ENCODE measurements around the gene ARHGEF3.
"Not testable (repeated sequence)": the region's sequence is repeated elsewhere in the genome, so short reads cannot be mapped to it uniquely, and the experiment has no call there.

ARHGEF3 gene

DNA sequence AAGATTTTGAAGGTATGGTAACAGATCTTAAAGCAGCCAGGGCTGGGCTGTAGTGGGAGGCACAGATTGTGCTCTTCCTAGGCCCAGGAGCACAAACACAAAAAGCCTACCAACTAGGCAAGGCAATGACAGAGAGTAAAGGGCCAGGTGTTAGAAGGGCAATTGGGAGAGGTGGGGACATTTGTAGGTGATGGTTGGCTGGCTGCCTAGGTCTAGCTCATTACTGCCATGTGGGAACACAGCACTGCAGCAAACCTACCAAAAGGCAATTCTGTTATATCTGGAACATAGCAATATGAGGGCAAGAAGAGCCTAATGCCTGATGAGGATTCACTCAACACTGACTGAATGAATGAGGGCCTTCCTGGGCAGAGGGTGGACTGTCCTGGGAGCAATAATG is 30.4 kb downstream of the ARHGEF3 start:
- DNase-seq (ENCODE audit: low read depth in 2 of 2) = no peak

DNA sequence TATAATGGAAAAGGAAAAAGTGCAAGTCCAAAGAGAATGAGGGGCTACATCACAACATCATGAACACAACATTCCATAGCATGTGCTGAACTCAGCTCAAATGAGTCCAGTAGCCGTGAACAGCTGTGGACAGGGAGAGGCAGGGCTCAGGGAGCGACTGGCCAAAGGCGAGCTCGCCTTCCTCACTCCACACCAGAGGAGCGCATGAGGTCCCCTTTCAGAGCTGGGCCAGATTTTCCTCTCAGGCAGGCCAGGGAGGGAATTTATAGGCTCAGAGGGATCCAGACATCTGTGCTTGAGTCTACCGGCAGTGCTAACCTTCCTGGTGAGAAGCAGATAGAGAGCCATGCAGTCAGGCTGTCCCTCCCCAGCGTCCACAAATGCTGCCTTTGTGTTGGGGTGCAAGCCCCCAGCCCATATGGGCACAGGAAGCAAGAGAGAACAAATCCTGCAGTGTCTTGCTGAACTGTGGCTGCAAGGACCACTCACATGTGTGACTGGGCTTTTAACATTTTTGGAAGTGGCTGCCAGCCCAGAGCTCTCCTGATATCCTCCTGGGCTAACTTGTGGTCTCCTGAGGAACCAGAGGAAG is 32.5 kb downstream of the ARHGEF3 start:
- no peak for DNase-seq (ENCODE audit: low read depth in 2 of 2)

DNA sequence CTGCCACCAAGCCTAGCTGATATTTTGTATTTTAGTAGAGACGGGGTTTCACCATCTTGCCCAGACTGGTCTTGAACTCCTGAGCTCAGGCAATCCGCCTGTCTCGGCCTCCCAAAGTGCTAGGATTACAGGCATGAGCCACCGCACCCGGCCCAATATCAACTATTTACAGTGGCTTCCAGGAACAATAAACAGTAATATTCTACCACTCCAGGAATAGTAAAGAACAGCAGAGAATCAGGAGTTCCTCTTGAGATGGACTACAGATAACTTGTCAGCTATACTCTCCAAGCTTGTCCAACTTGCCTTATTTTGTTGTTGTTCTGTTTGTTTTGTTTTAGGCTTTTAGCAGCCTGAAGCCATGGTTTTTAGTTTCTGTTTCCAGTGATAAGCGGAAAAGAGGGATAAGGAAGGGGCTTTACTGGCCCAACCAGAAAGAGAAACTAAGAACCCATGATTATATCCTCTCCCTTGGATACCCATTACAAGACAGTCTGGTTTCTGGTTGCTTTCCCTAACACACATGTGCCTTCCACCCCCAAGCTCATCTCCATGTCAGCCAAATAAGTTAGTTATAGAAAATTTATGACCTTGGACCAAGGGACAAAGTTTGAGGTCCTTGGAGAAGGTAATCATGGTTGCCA is 36.7 kb downstream of the ARHGEF3 start:
- no peak for DNase-seq (ENCODE audit: low read depth in 2 of 2)

DNA sequence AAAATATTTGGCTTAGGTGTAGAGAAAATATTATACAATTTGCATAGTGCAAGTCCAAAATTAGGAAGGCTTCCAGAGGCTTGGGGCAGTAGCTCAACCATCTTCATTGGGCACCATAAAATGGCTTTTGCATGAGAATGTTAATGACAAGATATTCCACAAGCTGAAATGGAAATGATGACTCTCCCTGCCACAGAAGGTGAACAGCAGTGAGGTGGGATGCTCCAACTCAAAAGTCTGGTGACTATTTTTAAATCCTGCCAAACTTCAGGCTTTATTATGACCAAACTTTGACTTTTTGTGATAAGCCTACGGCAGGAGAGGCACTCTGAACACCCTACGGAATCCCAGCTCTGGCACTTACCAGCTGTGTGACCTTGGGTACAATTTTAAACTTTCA is 37.6 kb downstream of the ARHGEF3 start:
- DNase-seq (ENCODE audit: low read depth in 2 of 2) = no peak

DNA sequence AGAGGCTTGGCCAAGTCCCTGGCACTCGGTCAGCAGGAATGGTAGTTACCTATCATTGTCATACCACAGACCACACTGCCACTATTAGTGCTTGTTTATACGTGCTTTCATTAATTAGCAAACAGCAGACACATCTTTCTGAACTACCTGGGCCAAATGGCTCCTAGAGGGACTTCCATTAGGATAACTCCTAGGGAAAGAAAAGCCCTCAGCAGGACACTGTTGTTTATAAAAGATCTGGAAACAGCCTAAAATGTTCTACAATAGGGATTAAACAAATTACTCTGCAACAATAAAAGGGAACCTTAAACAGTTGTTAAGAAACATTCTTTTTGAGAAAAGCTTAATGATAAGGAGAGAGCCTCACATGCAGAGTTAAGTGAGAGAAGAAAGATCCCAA is 38.5 kb downstream of the ARHGEF3 start:
- no peak for DNase-seq (ENCODE audit: low read depth in 2 of 2)

DNA sequence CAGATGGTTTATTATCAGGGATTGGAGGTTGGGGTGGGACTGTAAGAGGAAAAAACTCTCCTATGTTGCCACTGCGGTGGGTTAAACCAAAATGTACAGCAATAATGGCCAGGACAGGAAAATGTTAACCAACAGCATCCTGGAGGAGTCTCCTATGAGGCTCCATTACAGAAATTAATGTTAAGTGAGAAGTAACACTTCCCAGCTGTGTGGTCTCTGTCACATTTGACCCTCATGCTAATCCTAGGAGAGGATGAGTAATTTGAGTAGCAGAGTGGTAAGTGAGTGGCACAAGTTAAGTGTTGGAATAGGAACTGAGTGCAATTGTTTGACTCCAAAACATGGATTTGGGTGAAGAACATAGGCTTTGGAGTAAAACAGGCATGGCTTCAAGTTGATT is 39.0 kb downstream of the ARHGEF3 start:
- DNase-seq (ENCODE audit: low read depth in 2 of 2) = no peak

DNA sequence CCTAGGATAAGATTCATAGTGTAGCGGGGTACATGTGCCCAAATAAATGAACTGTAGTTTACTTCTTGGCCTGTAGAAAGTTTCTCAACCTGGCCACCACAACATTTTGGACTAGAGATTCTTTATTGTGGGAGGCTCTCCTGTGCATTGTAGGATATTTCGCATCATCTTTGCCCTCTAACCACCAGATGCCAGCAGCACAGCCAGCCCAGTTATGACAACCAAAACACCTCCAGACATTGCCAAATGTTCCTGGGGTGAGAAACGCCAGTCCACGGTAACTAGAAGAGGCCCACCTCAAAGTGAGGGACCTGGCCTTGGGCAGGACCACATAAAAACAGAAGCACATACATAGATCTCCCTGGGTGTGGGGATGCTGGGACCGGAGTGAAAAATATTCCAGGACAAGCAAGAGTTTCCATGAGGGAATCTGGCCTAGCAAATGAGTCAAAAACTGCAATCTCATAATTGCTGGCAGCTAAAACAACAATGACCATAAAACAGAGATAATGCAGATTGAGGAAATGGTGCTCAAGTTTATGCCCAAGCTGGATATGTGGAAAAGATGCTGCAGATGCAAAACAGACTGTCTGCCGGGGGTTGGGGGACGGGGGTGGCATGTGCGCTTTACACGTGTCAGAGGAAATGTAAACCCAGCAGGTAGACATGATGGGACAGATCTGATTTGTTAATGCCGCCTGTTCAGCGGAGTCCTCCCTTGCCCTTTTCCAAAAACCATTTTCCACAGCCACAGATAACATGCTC is 39.7 kb downstream of the ARHGEF3 start:
- DNase-seq (ENCODE audit: low read depth in 2 of 2) = no peak

DNA sequence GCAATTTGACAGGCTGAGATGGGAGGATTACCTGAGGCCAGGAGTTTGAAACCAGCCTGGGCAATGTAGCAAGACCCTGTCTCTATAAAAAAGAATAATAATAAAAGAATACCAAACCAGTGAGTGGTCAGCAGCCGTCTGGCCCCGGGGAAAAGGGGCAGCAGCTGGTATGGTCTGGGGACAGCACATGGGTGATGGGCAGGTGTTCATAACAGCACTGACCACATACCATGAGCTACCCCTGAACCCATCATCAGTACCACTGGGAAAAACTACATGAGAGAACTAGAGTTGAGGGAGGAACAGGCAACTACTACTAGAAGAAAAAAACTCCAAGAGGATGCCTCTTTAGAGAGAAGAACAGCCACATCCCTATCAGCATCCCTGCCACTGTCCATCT is 40.7 kb downstream of the ARHGEF3 start:
- no peak for DNase-seq (ENCODE audit: low read depth in 2 of 2)

DNA sequence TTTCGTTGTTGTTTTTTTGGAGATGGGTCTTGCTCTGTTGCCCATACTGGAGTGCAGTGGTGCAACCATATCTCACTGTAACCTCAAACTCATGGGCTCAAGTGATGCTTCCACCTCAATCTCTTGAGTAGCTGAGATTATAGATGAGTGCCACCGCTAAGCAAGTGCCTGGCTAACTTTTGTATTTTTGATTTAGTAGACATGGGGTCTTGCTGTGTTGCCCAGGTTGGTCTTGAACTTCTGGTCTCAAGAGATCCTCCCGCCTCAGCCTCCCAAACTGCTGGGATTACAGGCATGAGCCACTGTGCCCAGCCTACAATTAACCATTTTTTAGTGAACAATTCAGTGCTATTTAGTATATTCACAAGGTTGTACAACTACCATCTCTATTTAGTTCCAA is 42.2 kb downstream of the ARHGEF3 start:
- DNase-seq (ENCODE audit: low read depth in 2 of 2) = no peak

DNA sequence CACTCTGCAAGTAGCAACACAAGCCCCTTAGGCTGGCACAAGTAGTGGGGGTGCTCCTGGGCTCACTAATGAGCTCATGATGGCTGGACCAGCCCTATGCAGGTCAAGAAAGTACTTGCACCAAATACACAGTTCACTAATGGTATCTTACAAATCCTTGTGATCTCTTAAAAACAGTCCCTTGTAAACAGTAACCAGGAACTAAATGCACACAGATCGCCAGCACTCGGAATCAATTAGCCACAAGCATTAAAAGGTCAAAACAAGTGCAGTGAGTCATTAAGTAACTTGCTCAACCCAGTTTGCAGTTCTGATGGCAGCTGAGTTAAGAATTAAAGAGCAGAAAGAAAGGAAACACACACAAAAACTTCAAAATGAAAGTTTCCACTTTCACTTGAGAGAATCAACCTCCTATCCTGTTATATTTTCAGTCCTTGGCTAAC is 43.2 kb downstream of the ARHGEF3 start:
- DNase-seq (ENCODE audit: low read depth in 2 of 2) = no peak

DNA sequence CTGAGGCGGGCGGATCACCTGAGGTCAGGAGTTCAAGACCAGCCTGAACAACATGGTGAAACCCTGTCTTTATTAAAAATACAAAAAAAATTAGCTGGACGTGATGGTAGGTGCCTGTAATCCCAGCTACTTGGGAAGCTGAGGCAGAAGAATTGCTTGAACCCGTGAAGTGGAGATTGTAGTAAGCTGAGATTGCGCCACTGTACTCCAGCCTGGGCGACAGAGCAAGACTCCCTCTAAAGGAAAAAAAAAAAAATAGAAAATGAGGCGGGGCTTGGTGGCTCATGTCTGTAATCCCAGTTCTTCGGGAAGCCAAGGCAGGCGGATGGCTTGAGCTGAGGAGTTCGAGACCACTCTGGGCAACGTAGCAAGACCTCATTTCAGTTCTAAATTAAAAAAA is 43.7 kb downstream of the ARHGEF3 start:
- DNase-seq (ENCODE audit: low read depth in 2 of 2) = not testable (repeated sequence)

DNA sequence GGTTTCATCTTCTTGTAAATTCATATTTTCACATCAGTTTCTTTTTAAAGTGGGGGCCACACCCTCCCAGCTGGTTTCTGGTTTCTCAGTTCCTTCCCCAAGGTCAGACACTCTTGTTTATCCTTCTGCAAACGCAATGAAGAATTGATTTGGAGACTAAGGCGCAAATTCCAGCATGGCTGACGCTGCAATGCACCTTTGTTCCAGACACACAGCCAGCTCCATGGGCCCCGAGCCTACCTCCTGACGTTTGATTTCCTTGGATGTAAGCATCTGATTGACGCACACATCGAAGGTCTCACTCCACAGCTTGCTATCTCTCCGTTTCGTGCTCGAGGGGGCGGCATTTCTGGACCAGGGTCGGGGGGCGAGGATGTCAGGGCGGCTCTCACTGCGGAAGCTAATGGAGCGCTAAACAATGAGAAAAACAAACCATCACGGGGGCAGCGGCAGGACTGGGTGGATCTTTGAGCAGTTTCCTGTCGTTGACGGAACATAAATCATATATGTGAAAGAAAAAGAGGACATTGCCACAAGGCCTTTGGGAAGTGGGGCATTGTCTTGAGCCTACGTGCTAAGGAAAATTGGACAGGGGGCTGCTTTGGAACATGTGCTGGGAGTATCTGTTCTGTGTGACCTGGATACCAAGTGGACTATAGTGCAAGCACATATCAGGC is 46.9 kb downstream of the ARHGEF3 start:
- DNase-seq (ENCODE audit: low read depth in 2 of 2) = no peak

DNA sequence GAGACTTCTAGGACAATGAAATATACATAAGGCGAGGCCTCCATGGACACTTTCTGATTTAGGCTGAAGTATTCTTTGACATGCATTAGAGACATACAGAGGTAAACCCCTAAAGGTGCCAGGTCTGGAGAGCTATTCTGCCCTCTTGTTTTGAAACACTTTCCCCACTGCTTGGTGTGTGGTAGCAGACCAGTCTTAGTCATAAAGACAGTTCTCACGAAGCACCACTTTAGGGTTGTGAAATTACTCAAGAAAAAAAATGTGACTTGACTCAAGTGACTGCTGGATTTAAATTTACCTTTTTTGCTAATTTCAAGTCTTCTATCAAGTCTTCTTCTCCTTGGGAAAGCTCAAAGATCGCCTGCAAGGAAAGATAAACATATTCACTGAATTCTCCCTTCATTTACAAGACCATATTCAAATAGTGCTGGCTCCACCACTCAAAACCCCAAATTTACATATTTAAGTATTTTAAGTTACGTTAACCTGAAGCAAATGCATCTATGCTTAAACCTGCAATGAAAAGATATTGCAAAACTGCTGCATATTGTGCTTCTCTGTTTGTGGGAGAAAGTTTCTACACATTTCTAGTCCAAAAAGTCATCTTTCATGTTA is 48.4 kb downstream of the ARHGEF3 start:
- DNase-seq (ENCODE audit: low read depth in 2 of 2) = no peak

DNA sequence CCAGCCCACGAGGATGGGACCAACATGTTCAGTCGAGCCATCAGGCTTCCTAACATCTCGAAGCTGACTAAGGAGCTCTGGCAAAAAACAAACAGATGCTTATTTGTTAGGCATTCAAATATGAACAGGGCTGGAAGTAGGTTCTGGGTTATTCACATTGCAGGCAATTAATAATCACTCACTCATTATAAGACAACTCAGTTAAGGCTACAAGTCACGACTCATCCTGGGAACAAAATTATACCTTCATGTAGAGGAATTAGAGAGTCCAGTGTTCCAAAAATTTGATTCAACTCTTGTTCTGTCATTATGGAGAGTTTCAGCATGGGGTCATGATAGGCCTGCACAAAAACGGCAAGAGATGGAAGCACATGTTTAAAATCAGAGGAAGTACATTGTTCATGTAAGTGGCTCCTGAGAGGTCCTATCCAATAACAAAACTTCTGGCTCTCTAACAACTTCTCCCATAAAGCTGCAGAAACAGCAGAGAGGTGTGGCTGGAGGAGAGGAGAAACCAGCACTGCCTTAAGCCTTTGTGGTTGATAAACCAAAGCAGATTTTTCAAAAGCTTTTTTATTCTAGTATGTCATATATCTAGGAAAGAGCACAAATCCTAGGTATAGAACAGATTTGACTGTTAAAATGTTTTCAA is 50.6 kb downstream of the ARHGEF3 start:
- DNase-seq (ENCODE audit: low read depth in 2 of 2) = no peak

DNA sequence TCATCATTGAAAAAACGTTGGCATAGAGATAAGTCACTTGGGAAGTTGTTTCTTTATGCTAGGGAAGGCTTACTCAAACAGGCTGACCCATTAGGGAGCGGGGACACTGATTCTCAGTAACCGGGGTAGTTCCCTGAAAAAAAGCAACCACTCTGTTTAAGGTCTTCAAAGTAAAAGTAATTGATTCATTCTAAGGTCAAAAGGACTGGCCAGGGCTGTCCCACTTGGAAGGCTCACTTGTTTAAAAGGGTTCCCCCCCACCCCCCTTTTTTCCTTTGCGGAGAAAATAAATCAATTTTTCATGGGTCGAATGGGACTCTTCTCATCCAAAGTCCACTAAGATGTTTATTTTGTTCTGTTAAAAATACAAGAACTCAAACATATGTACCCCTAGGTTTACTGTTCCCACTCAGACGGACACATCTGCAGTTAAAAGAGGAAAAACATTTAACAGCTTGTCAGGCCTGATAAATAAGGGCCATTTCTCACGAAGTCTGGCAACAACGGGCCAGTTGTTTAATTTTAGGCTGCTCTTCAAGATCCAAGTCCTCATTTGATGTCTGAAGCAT is 53.0 kb downstream of the ARHGEF3 start:
- no peak for DNase-seq (ENCODE audit: low read depth in 2 of 2)

DNA sequence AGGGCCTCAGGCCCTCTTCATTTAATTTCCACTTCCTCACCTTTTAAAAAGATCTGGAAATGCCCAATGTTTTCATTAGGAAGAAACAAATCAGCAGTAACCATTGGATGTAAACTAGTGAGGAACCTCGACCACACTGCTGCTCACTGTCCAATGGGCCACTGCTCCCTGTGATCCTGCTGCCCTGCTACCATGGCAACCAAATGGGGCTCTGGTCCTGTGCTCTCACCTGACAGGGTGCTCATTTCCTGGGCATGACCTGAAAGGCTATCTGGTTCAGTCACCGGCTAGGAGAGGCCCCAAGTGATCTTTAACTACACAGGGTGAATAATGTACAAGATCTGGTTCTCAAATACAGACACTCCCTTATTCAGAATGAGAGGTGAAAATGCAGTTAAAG is 54.6 kb downstream of the ARHGEF3 start:
- no peak for DNase-seq (ENCODE audit: low read depth in 2 of 2)

DNA sequence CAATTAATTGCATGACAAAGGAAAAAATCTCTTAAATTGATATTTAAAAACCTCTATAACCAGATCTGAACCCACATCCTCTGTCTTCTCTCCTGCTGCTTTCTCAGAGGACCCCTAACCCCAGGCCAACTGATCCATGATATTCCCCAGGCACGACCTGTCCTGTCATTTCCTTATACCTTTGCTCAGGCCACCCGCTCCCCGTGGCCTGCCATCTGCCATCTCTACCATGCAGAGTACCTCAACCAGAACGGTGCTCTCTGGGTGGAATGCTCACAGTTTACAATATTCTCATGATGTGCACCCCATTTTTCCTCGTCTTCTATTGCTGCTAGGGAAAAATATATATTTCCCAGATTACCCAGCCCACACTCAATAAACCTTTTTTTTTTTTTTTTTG is 57.7 kb downstream of the ARHGEF3 start:
- no peak for DNase-seq (ENCODE audit: low read depth in 2 of 2)

DNA sequence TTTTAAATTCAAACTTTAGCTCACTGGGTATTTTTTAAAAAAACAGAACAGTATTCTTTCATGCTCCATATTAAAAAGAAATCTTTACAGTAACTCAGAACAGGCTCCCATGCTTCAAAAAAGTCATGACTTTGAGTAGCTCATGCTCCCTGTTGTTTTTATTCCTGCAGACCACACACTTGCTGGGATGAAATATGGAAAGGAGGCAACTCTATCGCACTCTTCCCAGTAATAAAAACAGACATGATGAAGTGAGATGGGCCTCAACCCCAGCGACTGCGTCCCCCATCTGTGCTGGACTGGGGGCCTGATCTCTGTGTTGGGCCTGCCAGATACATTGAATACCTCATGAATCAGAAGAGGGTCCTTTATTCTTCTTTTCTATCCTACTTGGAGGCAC is 58.9 kb downstream of the ARHGEF3 start:
- DNase-seq (ENCODE audit: low read depth in 2 of 2) = no peak

DNA sequence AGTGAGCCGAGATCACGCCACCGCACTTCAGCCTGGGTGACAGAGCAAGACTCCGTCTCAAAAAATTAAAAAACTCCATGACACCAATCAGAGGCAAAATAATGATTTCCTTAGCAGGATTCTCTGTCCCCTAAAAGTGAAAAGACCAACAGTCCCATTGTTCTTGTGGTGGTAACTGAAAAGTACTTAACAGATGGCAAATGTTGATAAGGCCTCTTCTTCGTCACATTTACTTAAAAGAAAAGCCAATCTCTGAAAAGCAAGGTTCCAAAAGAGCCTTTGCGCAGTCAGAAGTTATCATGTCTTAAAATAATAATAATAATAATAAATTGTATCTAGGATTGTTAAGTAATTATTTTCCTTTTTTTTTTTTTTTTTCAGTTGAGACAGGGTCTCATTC is 62.7 kb downstream of the ARHGEF3 start:
- DNase-seq (ENCODE audit: low read depth in 2 of 2) = no peak

DNA sequence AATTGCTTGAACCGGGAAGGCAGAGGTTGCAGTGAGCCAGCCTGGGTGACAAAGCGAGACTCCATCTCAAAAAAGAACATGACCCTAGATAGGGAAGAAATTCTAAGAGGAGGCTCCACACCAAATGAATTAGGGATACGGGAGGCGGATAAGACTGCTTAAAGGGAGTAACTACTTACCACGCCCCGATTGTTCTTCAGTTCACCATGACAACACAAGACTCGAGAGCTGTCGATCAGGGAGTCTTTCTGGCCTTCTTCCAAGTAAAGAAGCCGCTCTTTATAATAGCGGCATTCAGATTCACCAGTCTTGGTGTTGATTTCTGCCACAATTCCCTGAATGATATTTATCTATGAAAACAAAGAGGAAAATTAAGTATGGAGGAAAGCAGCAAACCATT is 64.7 kb downstream of the ARHGEF3 start:
- no peak for DNase-seq (ENCODE audit: low read depth in 2 of 2)

DNA sequence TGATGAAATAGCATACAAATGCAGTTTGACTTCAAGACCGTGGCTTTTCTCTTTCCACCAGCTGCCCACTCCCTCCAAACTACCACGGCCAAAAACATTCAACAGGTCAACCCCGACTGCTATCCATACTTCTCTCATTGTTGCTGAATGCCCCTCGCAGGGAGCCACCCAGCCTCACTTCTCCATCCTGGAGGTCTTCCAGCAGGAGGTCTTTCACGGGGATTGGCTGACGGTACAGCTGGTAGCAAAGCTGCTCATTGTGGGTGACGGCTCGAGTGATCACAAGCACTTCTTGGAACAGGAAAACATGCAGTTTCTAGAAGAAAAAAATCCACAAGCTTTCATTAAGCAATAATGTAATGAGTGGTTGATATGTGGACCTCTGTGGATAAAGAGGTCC is 69.6 kb downstream of the ARHGEF3 start:
- DNase-seq (ENCODE audit: low read depth in 2 of 2) = no peak

Measured in stimulated activated CD4-positive, alpha-beta T cell treated with anti-CD3 and anti-CD28 coated beads, Interleukin-1b, Interleukin-23, amount 100 ng/mL, for 1 hour (primary cell).